SU-DHL-6 (cell line): ENCODE data around the gene RCC2.
"Not testable (repeated sequence)": the region's sequence is repeated elsewhere in the genome, so short reads cannot be mapped to it uniquely, and the experiment has no call there.

Source experiments
- H2AFZ ChIP-seq: fragments of 200-600 bp; sonication (generic); 2 replicates; pipeline ENCODE4 v1.6.1; 2014; ENCODE audit warnings: low read depth, mild to moderate bottlenecking, moderate library complexity, mixed read lengths, antibody characterized with exemption, low read length; ENCODE audit not compliant: severe bottlenecking
- H3F3A ChIP-seq: fragments of 200-600 bp; shearing (Covaris generic); 2 replicates; pipeline ENCODE4 v1.6.0; 2016; ENCODE audit warnings: antibody characterized with exemption, mild to moderate bottlenecking; ENCODE audit not compliant: insufficient read depth
- H3K27ac ChIP-seq: fragments of 200-600 bp; sonication (generic); 2 replicates; pipeline ENCODE4 v1.5.1; 2016; ENCODE audit warnings: low read depth, mild to moderate bottlenecking, low read length, moderate library complexity, mixed read lengths
- H3K27me3 ChIP-seq: fragments of 200-600 bp; sonication (generic), shearing (Covaris generic); 2 replicates; pipeline ENCODE4 v1.6.0; 2014; ENCODE audit warnings: mild to moderate bottlenecking, low read length
- H3K36me3 ChIP-seq: fragments of 200-600 bp; sonication (generic); 2 replicates; pipeline ENCODE4 v1.6.1; 2014; ENCODE audit warnings: mild to moderate bottlenecking, low read length, mixed read lengths
- H3K4me2 ChIP-seq: fragments of 300-600, 200-600 bp; shearing (Covaris generic), sonication (generic); 2 replicates; pipeline ENCODE4 v1.6.0; 2014; ENCODE audit warnings: low read length, low read depth, mild to moderate bottlenecking; ENCODE audit not compliant: poor library complexity, severe bottlenecking
- H3K4me3 ChIP-seq: fragments of 200-600 bp; sonication (generic); 2 replicates; pipeline ENCODE4 v1.5.1; 2014; ENCODE audit warnings: antibody characterized with exemption, low read length, mild to moderate bottlenecking, mixed read lengths; ENCODE audit not compliant: insufficient read depth, poor library complexity, severe bottlenecking
- H3K79me2 ChIP-seq: fragments of 200-600 bp; sonication (generic); 2 replicates; pipeline ENCODE4 v1.6.1; 2014; ENCODE audit warnings: mild to moderate bottlenecking, low read length, moderate library complexity; ENCODE audit not compliant: insufficient read depth
- H3K9ac ChIP-seq: fragments of 200-600 bp; sonication (generic); 2 replicates; pipeline ENCODE4 v1.7.0; 2014; ENCODE audit warnings: mild to moderate bottlenecking, low read length
- H3K9me2 ChIP-seq: fragments of 200-600 bp; sonication (generic); replicated peaks from 2 replicates; pipeline ENCODE4 v1.6.1; 2014; ENCODE audit warnings: low read length; ENCODE audit not compliant: insufficient read depth
- H3K9me3 ChIP-seq: fragments of 200-600 bp; sonication (generic); 2 replicates; pipeline ENCODE4 v1.6.1; 2014; ENCODE audit warnings: low read length, mixed read lengths; ENCODE audit not compliant: insufficient read depth
- H4K20me1 ChIP-seq: fragments of 200-600 bp; sonication (generic); 2 replicates; pipeline ENCODE4 v1.6.1; 2014; ENCODE audit warnings: low read depth, mild to moderate bottlenecking, antibody characterized with exemption, low read length, moderate library complexity, mixed read lengths
- CTCF ChIP-seq: fragments of 200-600 bp; sonication (generic); IDR thresholded peaks from one replicate; pipeline ENCODE4 v1.5.1; 2017; ENCODE audit warnings: antibody characterized with exemption, mild to moderate bottlenecking, low read length, moderate library complexity; ENCODE audit not compliant: insufficient read depth, poor library complexity, severe bottlenecking
- EZH2phosphoT487 ChIP-seq: fragments of 200-600 bp; sonication (generic), shearing (Covaris generic); conservative IDR thresholded peaks from 2 replicates; pipeline ENCODE4 v1.6.1; 2018; ENCODE audit warnings: mild to moderate bottlenecking, antibody characterized with exemption, low read length, moderate library complexity, mixed read lengths

The RCC2 gene

GRCh38 chr1:17439250-17440073 is at the start of gene RCC2:
Gene RCC2 (minus strand): TSS chr1:17439677. CDS start chr1:17438514, 1,163 bp downstream.
- H3K27ac ChIP-seq, result peak within 1 kb of the TSS; percentile 90
- peaks cover 6% of the 10 kb centered on the region; the same call in 1 of the 2 replicates for H3K36me3 ChIP-seq
- H3K79me2 ChIP-seq, result peaks cover 41% of the 10 kb centered on the region
- peaks cover 12% of the 10 kb centered on the region; the same call in 1 of the 2 replicates for H4K20me1 ChIP-seq
- peak within 1 kb of the TSS; percentile 72 for H2AFZ ChIP-seq
- peaks cover 7% of the 10 kb centered on the region; the same call in 1 of the 2 replicates for H3F3A ChIP-seq
- peak within 1 kb of the TSS; percentile 97 for H3K9ac ChIP-seq
- H3K9me3 ChIP-seq, result no peaks in the 10 kb centered on the region
- H3K4me2 ChIP-seq, result peak within 1 kb of the TSS; percentile 84
- no peak for TF ChIP-seq EZH2phosphoT487
- TF ChIP-seq CTCF, result no peak
- peak within 1 kb of the TSS; percentile 100 for H3K4me3 ChIP-seq
- H3K27me3 ChIP-seq, result no peaks in the 10 kb centered on the region
- no peaks in the 10 kb centered on the region for H3K9me2 ChIP-seq

GRCh38 chr1:17486242-17486641 is 46.8 kb upstream of the RCC2 start:
- Histone ChIP-seq H3K27ac (no peak overlapping the region), H3K4me3 (no peak overlapping the region), H4K20me1 (no peaks in the 10 kb centered on the region), H3K9ac (no peak overlapping the region), H3K79me2 (no peaks in the 10 kb centered on the region), H3K9me2 (no peaks in the 10 kb centered on the region), H3F3A (no peaks in the 10 kb centered on the region), H3K27me3 (no peaks in the 10 kb centered on the region), H3K4me2 (no peak overlapping the region), H2AFZ (no peak overlapping the region), H3K9me3 (no peaks in the 10 kb centered on the region), H3K36me3 (no peaks in the 10 kb centered on the region)
- TF ChIP-seq EZH2phosphoT487, result no peak
- no peak for TF ChIP-seq CTCF

- TF ChIP-seq EZH2phosphoT487 (no peak), CTCF (peak; percentile 22)
- no peaks in the 10 kb centered on the region for H3F3A ChIP-seq
- no peaks in the 10 kb centered on the region for H4K20me1 ChIP-seq
- H3K79me2 ChIP-seq, result no peaks in the 10 kb centered on the region
- H3K4me3 ChIP-seq, result no peak overlapping the region
- no peaks in the 10 kb centered on the region for H3K9me3 ChIP-seq
- no peaks in the 10 kb centered on the region for H3K27me3 ChIP-seq
- H3K9ac ChIP-seq, result no peak overlapping the region
- H3K27ac ChIP-seq, result no peak overlapping the region
- H3K9me2 ChIP-seq, result no peaks in the 10 kb centered on the region
- no peaks in the 10 kb centered on the region for H3K36me3 ChIP-seq
- H3K4me2 ChIP-seq, result no peak overlapping the region
- no peak overlapping the region for H2AFZ ChIP-seq
Measured at GRCh38 chr1:17485281-17485680, 45.8 kb upstream of the RCC2 start.

GRCh38 chr1:17481981-17482380 is 42.5 kb upstream of the RCC2 start:
- H3K27ac ChIP-seq, H3K9me2 ChIP-seq, H3K27me3 ChIP-seq, H3K9me3 ChIP-seq, H3K79me2 ChIP-seq, H4K20me1 ChIP-seq, H3F3A ChIP-seq, H3K4me2 ChIP-seq, H2AFZ ChIP-seq, H3K9ac ChIP-seq, H3K36me3 ChIP-seq, H3K4me3 ChIP-seq: not testable (repeated sequence)
